GM12878 (cell line): ENCODE results near the gene LRRC4. TPM values are rescaled to one million over a fixed set of nuclear protein-coding genes. Genes with fewer than 3 reads are reported as not detected.

ENCODE experiments used
- ATAC-seq: fragments of 200-7000 bp; cut with Tn5 transposase; 3 replicates; pipeline ENCODE4 v1.9.1; 2020; ENCODE audit warnings: mild to moderate bottlenecking, moderate library complexity
- BruUV-seq: library from RNA; stranded (reverse); fragments of 400-500 nt; replicated peaks from 2 replicates; lab custom pipeline; 2021; lab: Mats Ljungman, UMichigan
- CTCF ChIA-PET: fragments of 300-600 bp; sonication (Branson Sonifier 250); formaldehyde crosslinking; extraction: SDS; loops from one replicate; lab custom pipeline; 2021; ENCODE audit warnings: inconsistent platforms; lab: Yijun Ruan, JAX
- POLR2A ChIA-PET: fragments of 350-600 bp; formaldehyde crosslinking; extraction: SDS; loops from one replicate; lab custom pipeline; 2021; ENCODE audit warnings: inconsistent platforms; lab: Charles Lee
- RAD21 ChIA-PET: fragments of 300-600 bp; sonication (Branson Sonifier 250); formaldehyde crosslinking; loops from one replicate; lab custom pipeline; 2023; ENCODE audit warnings: antibody characterized with exemption; ENCODE audit not compliant: unreplicated experiment; lab: Charles Lee
- SMC1A ChIA-PET: fragments of 300-600 bp; sonication (Branson Sonifier 250); formaldehyde crosslinking; loops from one replicate; lab custom pipeline; 2023; ENCODE audit not compliant: unreplicated experiment, uncharacterized antibody; lab: Charles Lee
- DNase-seq: peaks from one replicate; pipeline ENCODE4 v3.0.0-alpha.2; 2011; ENCODE audit warnings: low read depth, low spot score
- FAIRE-seq: peaks from 3 replicates; lab custom pipeline; 2011; peaks lifted over from hg19 to GRCh38; lab: Jason Lieb, UNC
- H2AFZ ChIP-seq: 2 replicates; pipeline ENCODE4 v1.6.0; 2011; ENCODE audit warnings: low read depth, low read length, control low read depth; ENCODE audit not compliant: control insufficient read depth
- H3K27ac ChIP-seq: 2 replicates; pipeline ENCODE4 v1.5.1; 2011; ENCODE audit warnings: control low read depth; ENCODE audit not compliant: control insufficient read depth, insufficient read depth
- H3K27me3 ChIP-seq, 2 experiments: replicated peaks in 1 of 2; 2 replicates each; pipeline versions ENCODE4 v1.6.0 to v1.6.1; 2011; ENCODE audit warnings: low read length in 1 of 2; ENCODE audit not compliant: control insufficient read depth in 2 of 2, insufficient read depth in 2 of 2
- H3K36me3 ChIP-seq, 2 experiments: 2 replicates each; pipeline ENCODE4 v1.5.1; 2011; ENCODE audit warnings: low read length in 1 of 2; ENCODE audit not compliant: control insufficient read depth in 2 of 2, insufficient read depth in 2 of 2
- H3K4me1 ChIP-seq: 2 replicates; pipeline ENCODE4 v1.6.1; 2011; ENCODE audit warnings: mild to moderate bottlenecking, low read length, moderate library complexity, mixed read lengths; ENCODE audit not compliant: control insufficient read depth, insufficient read depth
- H3K4me2 ChIP-seq: 2 replicates; pipeline ENCODE4 v1.6.0; 2011; ENCODE audit warnings: control low read depth; ENCODE audit not compliant: control insufficient read depth, insufficient read depth
- H3K4me3 ChIP-seq: fragments of 200-600 bp; sonication (generic); 2 replicates; pipeline ENCODE4 v1.5.1; 2016
- H3K79me2 ChIP-seq: 2 replicates; pipeline ENCODE4 v1.6.0; 2011; ENCODE audit warnings: low read length; ENCODE audit not compliant: control insufficient read depth, insufficient read depth
- H3K9ac ChIP-seq: 2 replicates; pipeline ENCODE4 v1.8.0; 2011; ENCODE audit warnings: low read length, control low read depth, mixed read lengths; ENCODE audit not compliant: control insufficient read depth, insufficient read depth
- H3K9me3 ChIP-seq: replicated peaks from 3 replicates; pipeline ENCODE4 v1.5.1; 2011; ENCODE audit warnings: mild to moderate bottlenecking, low read length; ENCODE audit not compliant: control insufficient read depth, insufficient read depth
- H4K20me1 ChIP-seq: 2 replicates; pipeline ENCODE4 v1.6.0; 2011; ENCODE audit not compliant: control insufficient read depth, insufficient read depth
- CBX3 ChIP-seq: fragments of 200-600 bp; sonication (generic); IDR thresholded peaks from 2 replicates; pipeline ENCODE4 v1.6.1; 2016; ENCODE audit warnings: low read depth, borderline replicate concordance
- ESRRA ChIP-seq: IDR thresholded peaks from 2 replicates; pipeline ENCODE4 v1.6.1; 2012; ENCODE audit warnings: mild to moderate bottlenecking, low read length, improper control_type of control experiment
- IRF5 ChIP-seq: fragments of 450-650 bp; IDR thresholded peaks from 2 replicates; pipeline ENCODE4 v1.6.1; 2017; ENCODE audit warnings: borderline replicate concordance
- RAD51 ChIP-seq: fragments of 450-650 bp; IDR thresholded peaks from 2 replicates; pipeline ENCODE4 v1.6.1; 2016; ENCODE audit warnings: moderate library complexity, mild to moderate bottlenecking, inconsistent platforms
- RBBP5 ChIP-seq: fragments of 200-600 bp; sonication (generic); conservative IDR thresholded peaks from 2 replicates; pipeline ENCODE4 v1.6.1; 2016
- SREBF2 ChIP-seq: IDR thresholded peaks from 2 replicates; pipeline ENCODE4 v1.6.1; 2012; ENCODE audit warnings: mild to moderate bottlenecking, low read length
- WGBS: methylation state at CpG from one replicate; pipeline ENCODE4 v1.1.6; 2016; ENCODE audit warnings: low lambda C conversion rate; ENCODE audit not compliant: insufficient replicate concordance, insufficient coverage; ENCODE audit errors: missing lambda C conversion rate; 5-methylcytosine and 5-hydroxymethylcytosine counted together
- in situ Hi-C: fragments of 300-500 bp; cut with MboI; formaldehyde crosslinking; loops from 9 replicates; pipeline ENCODE4 v1.14.3; 2018; ENCODE audit warnings: mixed read lengths
- intact Hi-C: fragments of 100-400 bp; cut with micrococcal nuclease; formaldehyde crosslinking; loops from one replicate; pipeline ENCODE4 v1.14.2; 2022; ENCODE audit not compliant: unreplicated experiment
- polyA plus RNA-seq, 11 experiments: library from polyadenylated mRNA; depleted of rRNA in 4 of 11; unstranded in 6 of 11; stranded (reverse) in 5 of 11; fragments of >200 nt; fragmentation: Nextera tagmentation in 4 of 11; fragmentation: Illumina TruSeq in 1 of 11; extraction: Ambion mirVana in 4 of 11; extraction: Trizol in 1 of 11; gene quantifications; 1 replicate in 1 of 11; 2 replicates in 10 of 11; pipeline versions ENCODE4 v1.2.1 to v1.2.3, GENCODE V29; 2011 to 2016; ENCODE audit warnings: inconsistent platforms in 2 of 11, missing spikeins in 2 of 11, low read depth in 1 of 11
- total RNA-seq, 4 experiments: library from RNA; depleted of rRNA in 3 of 4; stranded (reverse); fragments of >200 nt in 3 of 4; fragmentation: Illumina TruSeq in 1 of 4; extraction: Trizol in 1 of 4; gene quantifications; 2 replicates each; pipeline versions ENCODE4 v1.2.1 to v1.2.3, GENCODE V29; 2013 to 2021
- TF ChIP-seq, protein P1 (sequence below): fragments of 450-650 bp; IDR thresholded peaks from 2 replicates; pipeline ENCODE4 v1.6.1; 2018; ENCODE audit warnings: borderline replicate concordance, mild to moderate bottlenecking; ENCODE audit not compliant: partially characterized antibody
- TF ChIP-seq, protein P2 (sequence below): fragments of 150-350 bp; IDR thresholded peaks from 2 replicates; pipeline ENCODE4 v1.6.1; 2016; ENCODE audit warnings: low read depth, low read length

LRRC4 gene
- total and polyA plus RNA-seq, 10 of the 15 experiments (the other 5 are each of a cell fraction or from before 2014, with no cell fraction given), result 0.06 to 0.85 (median 0.12) TPM; not detected in 4

DNA sequence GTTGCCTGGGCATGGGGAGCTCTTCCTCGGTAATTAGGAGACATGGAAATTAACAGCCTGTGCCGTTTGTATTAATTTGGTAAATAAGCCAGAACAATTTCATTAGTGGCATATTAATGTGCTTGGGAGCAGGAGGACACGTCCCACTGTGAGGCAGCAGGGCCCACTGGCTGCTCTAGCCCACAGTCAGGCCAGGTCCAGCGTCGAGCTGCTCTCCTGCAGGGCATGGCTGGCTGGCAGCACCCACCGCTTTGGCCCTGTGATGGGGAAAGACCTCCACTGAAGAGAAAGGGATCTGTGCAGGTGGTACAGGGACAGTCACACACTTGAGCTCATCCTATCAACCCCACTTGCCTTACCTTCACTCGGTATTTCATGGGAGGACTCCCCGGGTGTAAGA is 37.5 kb upstream of the LRRC4 start (continued):
- TF ChIP-seq, protein P1, sequence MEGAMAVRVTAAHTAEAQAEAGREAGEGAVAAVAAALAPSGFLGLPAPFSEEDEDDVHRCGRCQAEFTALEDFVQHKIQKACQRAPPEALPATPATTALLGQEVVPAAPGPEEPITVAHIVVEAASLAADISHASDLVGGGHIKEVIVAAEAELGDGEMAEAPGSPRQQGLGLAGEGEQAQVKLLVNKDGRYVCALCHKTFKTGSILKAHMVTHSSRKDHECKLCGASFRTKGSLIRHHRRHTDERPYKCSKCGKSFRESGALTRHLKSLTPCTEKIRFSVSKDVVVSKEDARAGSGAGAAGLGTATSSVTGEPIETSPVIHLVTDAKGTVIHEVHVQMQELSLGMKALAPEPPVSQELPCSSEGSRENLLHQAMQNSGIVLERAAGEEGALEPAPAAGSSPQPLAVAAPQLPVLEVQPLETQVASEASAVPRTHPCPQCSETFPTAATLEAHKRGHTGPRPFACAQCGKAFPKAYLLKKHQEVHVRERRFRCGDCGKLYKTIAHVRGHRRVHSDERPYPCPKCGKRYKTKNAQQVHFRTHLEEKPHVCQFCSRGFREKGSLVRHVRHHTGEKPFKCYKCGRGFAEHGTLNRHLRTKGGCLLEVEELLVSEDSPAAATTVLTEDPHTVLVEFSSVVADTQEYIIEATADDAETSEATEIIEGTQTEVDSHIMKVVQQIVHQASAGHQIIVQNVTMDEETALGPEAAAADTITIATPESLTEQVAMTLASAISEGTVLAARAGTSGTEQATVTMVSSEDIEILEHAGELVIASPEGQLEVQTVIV, result no peak
- TF ChIP-seq RBBP5, result no peak

- CTCF ChIA-PET, result interaction anchor here (1.5 kb wide), 1 partner anchor 67 kb away, joined by 6 read pairs; no protein-coding TSS in a partner anchor
- H3K9ac ChIP-seq, result no peak overlapping the region
- no peaks in the 10 kb centered on the region for H3K9me3 ChIP-seq
- in situ Hi-C loops, result no loop called here
- peaks cover 17 to 25% of the 10 kb centered on the region in 2 experiments; a peak in 3 of 4 replicates for H3K36me3 ChIP-seq
- no peak for TF ChIP-seq SREBF2
- TF ChIP-seq IRF5, result no peak
- TF ChIP-seq, protein P2, sequence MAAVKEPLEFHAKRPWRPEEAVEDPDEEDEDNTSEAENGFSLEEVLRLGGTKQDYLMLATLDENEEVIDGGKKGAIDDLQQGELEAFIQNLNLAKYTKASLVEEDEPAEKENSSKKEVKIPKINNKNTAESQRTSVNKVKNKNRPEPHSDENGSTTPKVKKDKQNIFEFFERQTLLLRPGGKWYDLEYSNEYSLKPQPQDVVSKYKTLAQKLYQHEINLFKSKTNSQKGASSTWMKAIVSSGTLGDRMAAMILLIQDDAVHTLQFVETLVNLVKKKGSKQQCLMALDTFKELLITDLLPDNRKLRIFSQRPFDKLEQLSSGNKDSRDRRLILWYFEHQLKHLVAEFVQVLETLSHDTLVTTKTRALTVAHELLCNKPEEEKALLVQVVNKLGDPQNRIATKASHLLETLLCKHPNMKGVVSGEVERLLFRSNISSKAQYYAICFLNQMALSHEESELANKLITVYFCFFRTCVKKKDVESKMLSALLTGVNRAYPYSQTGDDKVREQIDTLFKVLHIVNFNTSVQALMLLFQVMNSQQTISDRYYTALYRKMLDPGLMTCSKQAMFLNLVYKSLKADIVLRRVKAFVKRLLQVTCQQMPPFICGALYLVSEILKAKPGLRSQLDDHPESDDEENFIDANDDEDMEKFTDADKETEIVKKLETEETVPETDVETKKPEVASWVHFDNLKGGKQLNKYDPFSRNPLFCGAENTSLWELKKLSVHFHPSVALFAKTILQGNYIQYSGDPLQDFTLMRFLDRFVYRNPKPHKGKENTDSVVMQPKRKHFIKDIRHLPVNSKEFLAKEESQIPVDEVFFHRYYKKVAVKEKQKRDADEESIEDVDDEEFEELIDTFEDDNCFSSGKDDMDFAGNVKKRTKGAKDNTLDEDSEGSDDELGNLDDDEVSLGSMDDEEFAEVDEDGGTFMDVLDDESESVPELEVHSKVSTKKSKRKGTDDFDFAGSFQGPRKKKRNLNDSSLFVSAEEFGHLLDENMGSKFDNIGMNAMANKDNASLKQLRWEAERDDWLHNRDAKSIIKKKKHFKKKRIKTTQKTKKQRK, result no peak
- TF ChIP-seq ESRRA, result no peak
- TF ChIP-seq CBX3, result no peak
- TF ChIP-seq RAD51, result no peak
- H3K4me2 ChIP-seq, result no peak overlapping the region
- no peak for FAIRE-seq
- intact Hi-C loops, result no loop called here
- DNase-seq, result no peak
- no peak overlapping the region for H2AFZ ChIP-seq
- RAD21 ChIA-PET, result no interaction called here
- no peaks in the 10 kb centered on the region; the same call in 1 of the 2 replicates for H4K20me1 ChIP-seq
- POLR2A ChIA-PET, result no interaction called here
- H3K79me2 ChIP-seq, result no peaks in the 10 kb centered on the region
- no peaks in the 10 kb centered on the region for H3K4me1 ChIP-seq
- no peaks in the 10 kb centered on the region for H3K27me3 ChIP-seq
- WGBS, result 76% methylated on average over 5 of the region's 5 CpGs
- no peak overlapping the region for H3K4me3 ChIP-seq
- no peak overlapping the region for H3K27ac ChIP-seq
- SMC1A ChIA-PET, result no interaction called here
- no TSS peak for BruUV-seq
- no peak for ATAC-seq
Measured at GRCh38 chr7:128067983-128068382, 36.7 kb upstream of the LRRC4 start.
